MM.1S (cell line): ENCODE results near the gene ZIC4.

ENCODE experiments used
- EZH2 ChIP-seq: fragments of 300-600 bp; sonication (generic); optimal IDR thresholded peaks from 2 replicates; pipeline ENCODE3; 2017; ENCODE audit warnings: low read depth, mild to moderate bottlenecking, antibody characterized with exemption, low read length, mixed read lengths
- EZH2phosphoT487 ChIP-seq: fragments of 300-600 bp; sonication (generic); IDR thresholded peaks from 2 replicates; pipeline ENCODE4 v1.6.1; 2018; ENCODE audit warnings: antibody characterized with exemption, low read length
- TF ChIP-seq, protein P1 (sequence below): fragments of 300-600 bp; sonication (generic); IDR thresholded peaks from 2 replicates; pipeline ENCODE4 v1.5.1; 2016; ENCODE audit warnings: antibody characterized with exemption, low read length, mixed read lengths

DNA sequence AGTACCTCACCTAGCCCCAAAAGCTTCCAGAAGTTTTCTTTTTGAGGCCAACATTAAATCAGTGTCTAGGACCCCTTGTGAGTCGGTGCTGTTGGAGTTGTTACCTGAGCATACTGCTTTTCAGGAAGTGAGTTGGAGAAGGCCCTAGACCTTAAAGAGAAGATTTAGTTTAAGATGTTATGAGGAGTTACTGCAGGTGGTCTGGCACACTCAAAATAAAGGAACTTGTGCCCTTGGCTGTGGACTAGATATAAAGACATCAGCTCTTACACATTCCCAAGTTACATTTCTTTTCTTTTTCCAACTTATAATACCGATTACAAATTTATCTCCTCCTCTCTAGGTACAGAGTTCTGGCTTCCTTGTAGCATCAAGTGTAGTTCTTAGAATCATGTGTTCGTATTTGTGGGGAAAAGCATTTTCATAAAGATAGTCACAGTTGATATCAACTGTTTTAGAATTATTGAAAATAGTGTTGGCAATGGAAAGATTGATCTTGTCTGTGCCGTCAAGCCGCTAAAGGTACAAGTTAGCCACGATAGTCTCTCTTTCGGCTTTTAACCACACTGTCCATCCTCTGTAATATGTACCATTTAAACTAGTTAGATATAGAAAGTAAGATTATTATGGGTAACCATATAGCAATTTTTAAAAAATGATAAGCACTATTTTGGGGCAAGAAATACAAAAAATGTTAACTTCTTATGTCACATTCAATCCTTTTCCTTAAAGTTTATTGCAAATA is 11.4 kb upstream of the ZIC4 start:
- TF ChIP-seq, protein P1, sequence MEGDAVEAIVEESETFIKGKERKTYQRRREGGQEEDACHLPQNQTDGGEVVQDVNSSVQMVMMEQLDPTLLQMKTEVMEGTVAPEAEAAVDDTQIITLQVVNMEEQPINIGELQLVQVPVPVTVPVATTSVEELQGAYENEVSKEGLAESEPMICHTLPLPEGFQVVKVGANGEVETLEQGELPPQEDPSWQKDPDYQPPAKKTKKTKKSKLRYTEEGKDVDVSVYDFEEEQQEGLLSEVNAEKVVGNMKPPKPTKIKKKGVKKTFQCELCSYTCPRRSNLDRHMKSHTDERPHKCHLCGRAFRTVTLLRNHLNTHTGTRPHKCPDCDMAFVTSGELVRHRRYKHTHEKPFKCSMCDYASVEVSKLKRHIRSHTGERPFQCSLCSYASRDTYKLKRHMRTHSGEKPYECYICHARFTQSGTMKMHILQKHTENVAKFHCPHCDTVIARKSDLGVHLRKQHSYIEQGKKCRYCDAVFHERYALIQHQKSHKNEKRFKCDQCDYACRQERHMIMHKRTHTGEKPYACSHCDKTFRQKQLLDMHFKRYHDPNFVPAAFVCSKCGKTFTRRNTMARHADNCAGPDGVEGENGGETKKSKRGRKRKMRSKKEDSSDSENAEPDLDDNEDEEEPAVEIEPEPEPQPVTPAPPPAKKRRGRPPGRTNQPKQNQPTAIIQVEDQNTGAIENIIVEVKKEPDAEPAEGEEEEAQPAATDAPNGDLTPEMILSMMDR = no peak
- TF ChIP-seq EZH2phosphoT487 (no peak), EZH2 (no peak)
